Mononuclear cell (primary cell): ENCODE measurements around the gene DRG1. TPM values are rescaled to one million over a fixed set of nuclear protein-coding genes. Genes with fewer than 3 reads are reported as not detected.
"Not testable (repeated sequence)": the region's sequence is repeated elsewhere in the genome, so short reads cannot be mapped to it uniquely, and the experiment has no call there.

Experiments
- H3K27me3 ChIP-seq: 2 replicates; pipeline ENCODE4 v1.6.0; 2011; ENCODE audit warnings: low read length, control low read depth; ENCODE audit not compliant: insufficient read depth
- H3K4me1 ChIP-seq: 2 replicates; pipeline ENCODE4 v1.5.1; 2011; ENCODE audit warnings: mild to moderate bottlenecking, low read length, control low read depth; ENCODE audit not compliant: insufficient read depth
- H3K4me3 ChIP-seq: 2 replicates; pipeline ENCODE4 v1.5.1; 2011; ENCODE audit warnings: mild to moderate bottlenecking, low read length, moderate library complexity
- H3K9me3 ChIP-seq: 2 replicates; pipeline ENCODE4 v1.5.1; 2011; ENCODE audit warnings: low read depth, mild to moderate bottlenecking, control low read depth, low read length
- total RNA-seq: library from RNA; depleted of rRNA; stranded (reverse); fragments of >200 nt; gene quantifications from one replicate; pipeline ENCODE4 v1.2.3, GENCODE V29; 2012

Gene DRG1, protein sequence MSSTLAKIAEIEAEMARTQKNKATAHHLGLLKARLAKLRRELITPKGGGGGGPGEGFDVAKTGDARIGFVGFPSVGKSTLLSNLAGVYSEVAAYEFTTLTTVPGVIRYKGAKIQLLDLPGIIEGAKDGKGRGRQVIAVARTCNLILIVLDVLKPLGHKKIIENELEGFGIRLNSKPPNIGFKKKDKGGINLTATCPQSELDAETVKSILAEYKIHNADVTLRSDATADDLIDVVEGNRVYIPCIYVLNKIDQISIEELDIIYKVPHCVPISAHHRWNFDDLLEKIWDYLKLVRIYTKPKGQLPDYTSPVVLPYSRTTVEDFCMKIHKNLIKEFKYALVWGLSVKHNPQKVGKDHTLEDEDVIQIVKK
- 48.1 TPM for total RNA-seq

DNA sequence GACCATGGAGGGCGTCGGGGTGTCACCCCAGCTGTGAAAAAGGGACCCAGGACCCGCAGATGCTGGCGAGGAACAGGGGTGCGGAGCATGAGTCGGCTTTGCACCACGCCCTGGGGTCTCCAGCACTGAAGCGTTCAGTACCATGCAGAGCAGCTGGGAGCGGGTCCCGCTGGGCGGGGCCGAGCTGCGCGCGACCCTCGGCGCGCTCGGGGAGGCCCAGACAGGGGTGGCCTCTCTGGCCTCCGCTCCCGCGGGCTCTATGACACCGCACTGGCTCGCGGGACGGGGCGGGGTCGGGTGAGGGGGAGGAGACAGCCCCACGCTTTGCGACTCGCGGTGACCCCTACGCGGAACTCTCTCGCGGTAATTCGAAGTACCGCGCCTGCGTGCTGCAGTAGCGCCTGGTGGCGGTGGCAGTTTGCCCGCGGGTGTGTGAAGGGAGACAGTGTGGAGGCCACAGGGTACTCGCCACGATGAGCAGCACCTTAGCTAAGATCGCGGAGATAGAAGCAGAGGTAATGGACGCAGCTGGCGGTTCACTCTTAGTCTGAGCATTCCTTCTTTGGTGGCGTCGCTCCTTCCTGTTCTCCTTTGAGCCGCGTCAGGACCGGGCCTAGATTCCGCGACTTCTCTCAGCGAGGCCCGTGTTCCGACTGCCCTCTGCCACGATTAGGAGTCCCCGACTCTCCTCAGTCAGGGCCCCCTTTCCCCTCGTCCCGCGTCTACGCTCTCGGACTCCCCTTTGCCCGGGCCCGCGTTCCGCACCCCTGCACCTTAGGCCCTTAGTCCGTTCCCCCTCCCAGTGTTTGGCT lies at the start of gene DRG1:
Gene DRG1 (plus strand): TSS at position 394 of the 812 bp plus-strand sequence. CDS start 80 bp downstream, at position 474.
- Histone ChIP-seq H3K4me3 (peak within 1 kb of the TSS; percentile 65), H3K4me1 (peaks cover 19% of the 10 kb centered on the region), H3K27me3 (no peaks in the 10 kb centered on the region), H3K9me3 (no peaks in the 10 kb centered on the region)

DNA sequence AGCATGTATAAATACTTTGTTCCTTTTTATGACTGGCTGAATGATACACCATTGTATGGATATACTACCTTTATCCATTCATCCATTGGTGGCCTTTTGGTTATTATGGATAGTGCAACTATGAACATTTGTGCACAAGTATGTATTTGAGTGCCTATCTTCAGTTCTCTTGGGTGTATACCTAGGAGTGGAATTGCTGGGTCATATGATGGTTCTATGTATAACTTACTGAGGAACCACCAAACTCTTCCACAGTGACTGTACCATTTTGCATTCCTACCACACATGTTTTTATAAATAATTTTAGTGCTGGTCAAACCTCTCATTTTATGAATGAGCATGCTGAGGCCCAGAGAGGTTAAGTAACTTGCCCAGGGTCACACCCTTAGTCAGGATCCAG lies 49.4 kb upstream of the DRG1 start:
- no peaks in the 10 kb centered on the region for H3K27me3 ChIP-seq
- H3K9me3 ChIP-seq: no peaks in the 10 kb centered on the region
- H3K4me3 ChIP-seq: no peak overlapping the region
- H3K4me1 ChIP-seq: peaks cover 12% of the 10 kb centered on the region

DNA sequence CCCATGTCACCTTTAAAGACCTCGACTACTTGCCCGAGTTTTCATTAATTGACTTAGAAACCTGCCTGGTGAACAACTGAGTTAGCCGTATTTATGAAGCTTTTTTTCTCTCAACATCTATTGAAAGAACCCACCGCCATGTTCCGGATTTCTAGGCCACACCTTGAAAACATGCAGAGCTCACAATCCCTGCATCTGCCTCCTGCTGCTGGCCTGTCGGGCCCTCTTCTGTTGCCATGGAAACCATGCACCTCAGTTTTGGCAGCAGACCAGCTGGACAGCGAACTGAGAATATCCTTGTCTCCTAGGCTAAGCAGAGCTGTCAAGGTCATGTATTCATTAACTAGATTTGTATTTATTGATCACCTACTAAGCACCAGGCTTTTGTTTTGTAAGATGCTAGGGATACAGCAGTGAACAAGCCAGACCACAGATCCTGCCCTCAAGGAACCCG lies 49.0 kb upstream of the DRG1 start:
- H3K27me3 ChIP-seq: no peaks in the 10 kb centered on the region

DNA sequence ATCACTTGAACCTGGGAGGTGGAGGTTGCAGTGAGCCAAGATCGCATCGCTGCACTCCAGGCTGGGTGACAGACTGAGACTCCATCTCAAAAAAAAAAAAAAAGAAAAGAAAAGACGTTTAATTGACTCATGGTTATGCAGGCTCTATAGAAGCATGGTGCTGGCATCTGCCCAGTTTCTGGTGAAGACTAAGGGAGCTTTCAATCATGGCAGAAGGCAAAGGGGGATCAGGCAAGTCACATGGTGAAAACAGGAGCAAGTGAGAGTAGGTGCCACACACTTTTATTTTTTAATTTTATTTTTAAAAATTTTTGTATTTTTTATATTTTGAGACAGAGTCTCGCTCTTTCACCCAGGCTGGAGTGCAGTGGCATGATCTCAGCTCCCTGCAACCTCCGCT lies 44.9 kb upstream of the DRG1 start:
- H3K4me3 ChIP-seq: no peak overlapping the region
- no peaks in the 10 kb centered on the region for H3K27me3 ChIP-seq
- H3K4me1 ChIP-seq: no peaks in the 10 kb centered on the region
- no peaks in the 10 kb centered on the region for H3K9me3 ChIP-seq

More for the DNA sequence above, 49.0 kb upstream of the DRG1 start:
- Histone ChIP-seq H3K4me1 (peaks cover 8% of the 10 kb centered on the region), H3K4me3 (no peak overlapping the region), H3K9me3 (no peaks in the 10 kb centered on the region)

DNA sequence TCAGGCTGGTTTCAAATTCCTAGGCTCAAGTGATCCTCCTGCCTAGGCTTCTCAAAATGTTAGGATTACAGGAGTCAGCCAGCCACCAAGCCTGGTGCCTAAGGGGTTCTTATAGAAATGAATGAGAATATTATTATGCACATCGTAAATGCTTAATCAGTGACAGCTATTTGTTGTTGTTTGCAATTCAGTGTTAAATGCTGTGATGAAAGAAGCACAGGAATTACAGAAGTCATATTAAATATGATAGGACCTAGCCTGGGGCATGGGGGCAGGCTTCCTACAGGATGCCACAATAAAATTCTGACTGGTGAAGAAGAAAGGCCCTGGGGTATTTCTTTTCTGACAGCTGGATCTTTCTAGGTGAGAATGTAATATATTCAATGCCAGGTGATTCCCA lies 39.4 kb upstream of the DRG1 start:
- Histone ChIP-seq H3K27me3 (no peaks in the 10 kb centered on the region), H3K9me3 (no peaks in the 10 kb centered on the region), H3K4me3 (no peak overlapping the region), H3K4me1 (no peaks in the 10 kb centered on the region)

DNA sequence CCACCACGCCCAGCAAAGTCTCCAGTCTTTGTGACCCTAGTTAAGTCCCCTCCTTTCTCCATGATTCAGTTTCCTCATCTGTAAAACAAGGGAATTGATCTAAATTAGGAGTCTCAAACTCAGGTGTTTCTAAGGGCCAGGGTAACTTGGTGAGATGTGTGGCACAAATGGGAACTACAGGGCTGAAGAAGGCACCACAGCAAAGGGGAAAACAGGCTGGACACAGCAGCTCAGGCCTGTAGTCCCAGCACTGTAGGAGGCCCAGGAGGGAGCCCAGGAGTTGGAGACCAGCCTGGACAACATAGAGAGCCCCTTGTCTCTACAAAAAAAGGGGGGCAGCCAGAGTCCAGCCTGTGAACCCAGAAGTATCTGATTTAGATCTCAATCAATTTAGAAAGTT lies 37.7 kb upstream of the DRG1 start:
- no peaks in the 10 kb centered on the region for H3K27me3 ChIP-seq
- H3K4me1 ChIP-seq: no peaks in the 10 kb centered on the region

DNA sequence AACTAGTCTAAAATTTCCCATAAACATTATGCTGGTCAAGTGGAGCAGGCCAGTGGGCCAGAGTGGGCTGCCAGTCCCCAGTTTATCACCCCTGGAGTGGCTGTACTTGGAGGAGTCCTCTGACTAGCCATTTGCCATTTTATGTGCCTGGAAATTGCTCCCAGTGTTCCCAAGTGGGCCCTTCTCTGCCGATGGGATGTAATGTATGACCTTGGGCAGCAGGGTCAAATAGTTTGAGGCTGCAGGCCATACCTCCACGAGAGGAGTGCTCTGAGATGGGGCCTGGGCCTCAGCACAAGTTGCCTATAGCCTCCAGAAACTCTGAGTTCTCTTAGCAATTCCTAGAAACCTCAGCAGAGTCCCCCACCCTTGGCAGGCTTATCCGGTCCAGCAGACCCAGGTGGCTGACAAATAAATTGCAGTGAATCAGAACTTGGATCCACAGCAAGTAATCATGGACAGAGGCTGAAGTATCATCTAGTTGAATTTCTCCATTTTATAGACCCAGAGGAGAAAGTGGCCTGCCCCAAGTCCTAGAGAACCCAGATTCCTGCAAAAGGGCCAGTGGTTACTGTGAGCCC lies 35.4 kb upstream of the DRG1 start:
- no peaks in the 10 kb centered on the region for H3K4me1 ChIP-seq
- no peak overlapping the region for H3K4me3 ChIP-seq
- H3K27me3 ChIP-seq: no peaks in the 10 kb centered on the region
- H3K9me3 ChIP-seq: no peaks in the 10 kb centered on the region

More for the DNA sequence above, 37.7 kb upstream of the DRG1 start:
- Histone ChIP-seq H3K9me3 (no peaks in the 10 kb centered on the region), H3K4me3 (no peak overlapping the region)

DNA sequence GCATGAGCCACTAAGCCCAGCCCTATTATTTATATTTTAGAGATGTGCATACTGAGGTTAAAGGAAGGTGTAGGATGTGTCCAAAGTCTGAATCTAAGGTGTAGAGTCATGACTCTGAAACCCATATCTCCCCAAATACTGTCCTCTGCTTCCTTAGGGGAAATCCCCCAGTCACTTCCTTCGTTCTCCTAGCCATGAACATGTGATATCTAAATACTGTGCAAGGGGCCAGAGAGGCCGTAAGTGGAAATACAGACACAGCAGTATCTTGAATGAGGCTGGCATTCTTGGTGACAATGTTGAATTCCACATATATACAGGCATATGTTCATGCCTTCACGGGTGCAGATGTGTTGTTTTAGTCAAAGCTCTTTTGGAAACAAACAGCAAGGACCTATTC lies 32.0 kb upstream of the DRG1 start:
- Histone ChIP-seq H3K9me3 (no peaks in the 10 kb centered on the region), H3K4me3 (no peak overlapping the region), H3K4me1 (no peaks in the 10 kb centered on the region), H3K27me3 (no peaks in the 10 kb centered on the region)

DNA sequence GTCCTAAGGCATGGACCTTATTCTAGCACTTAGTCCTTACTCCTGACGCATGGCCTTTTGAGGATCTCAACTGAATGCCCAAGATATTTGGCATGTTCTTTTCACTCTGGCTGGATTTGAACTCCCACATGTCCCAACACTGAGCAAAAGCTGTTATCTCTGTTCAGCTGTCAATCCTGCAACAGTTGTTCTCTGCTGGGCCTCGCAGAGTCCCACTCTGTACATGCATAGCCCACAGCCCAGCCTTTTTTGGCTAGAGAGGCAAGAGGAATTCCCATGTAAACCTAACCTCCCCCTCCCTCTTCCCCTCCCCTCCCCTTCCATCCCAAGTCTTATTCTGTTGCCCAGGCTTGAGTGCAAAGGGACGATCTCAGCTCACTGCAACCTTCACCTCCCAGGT lies 21.8 kb upstream of the DRG1 start:
- Histone ChIP-seq H3K9me3 (no peaks in the 10 kb centered on the region), H3K4me3 (no peak overlapping the region), H3K27me3 (no peaks in the 10 kb centered on the region), H3K4me1 (no peaks in the 10 kb centered on the region)

DNA sequence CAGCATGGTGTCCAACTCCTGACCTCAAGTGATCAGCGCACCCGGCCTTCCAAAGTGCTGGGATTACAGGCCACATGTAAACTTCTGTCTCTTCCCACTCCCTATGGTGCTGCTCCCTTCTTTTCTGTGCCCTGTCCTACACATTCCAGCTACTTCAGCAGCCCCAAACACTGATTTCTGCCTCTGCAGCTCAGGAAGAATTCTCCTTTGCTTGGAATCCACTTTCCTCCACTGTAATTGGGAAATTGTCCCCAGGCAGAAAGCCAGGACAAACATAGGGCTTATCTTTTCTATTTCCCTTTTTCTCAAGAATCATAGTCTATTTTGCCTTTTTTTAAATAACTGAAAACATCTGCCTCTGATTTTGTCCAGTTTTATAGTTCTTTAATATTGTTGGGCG lies 21.3 kb upstream of the DRG1 start:
- H3K9me3 ChIP-seq: no peaks in the 10 kb centered on the region
- no peaks in the 10 kb centered on the region for H3K4me1 ChIP-seq
- H3K4me3 ChIP-seq: no peak overlapping the region
- H3K27me3 ChIP-seq: no peaks in the 10 kb centered on the region

DNA sequence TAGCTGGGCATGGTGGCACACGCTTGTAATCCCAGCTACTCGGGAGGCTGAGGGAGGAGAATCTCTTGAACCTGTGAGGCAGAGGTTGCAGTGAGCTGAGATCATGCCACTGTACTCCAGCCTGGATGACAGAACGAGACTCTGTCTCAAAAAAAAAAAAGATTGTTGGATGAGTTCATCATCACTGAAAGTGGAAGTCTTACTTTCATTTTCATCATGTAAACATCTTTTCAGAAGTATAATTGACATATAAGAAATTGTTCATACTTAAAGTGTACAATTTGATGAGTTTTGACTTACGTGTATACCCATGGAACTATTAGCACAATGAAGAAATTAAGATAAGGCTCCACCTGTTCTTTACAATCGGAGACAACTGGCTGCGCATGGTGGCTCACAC lies 20.8 kb upstream of the DRG1 start:
- H3K27me3 ChIP-seq, H3K4me1 ChIP-seq, H3K9me3 ChIP-seq, H3K4me3 ChIP-seq: not testable (repeated sequence)

DNA sequence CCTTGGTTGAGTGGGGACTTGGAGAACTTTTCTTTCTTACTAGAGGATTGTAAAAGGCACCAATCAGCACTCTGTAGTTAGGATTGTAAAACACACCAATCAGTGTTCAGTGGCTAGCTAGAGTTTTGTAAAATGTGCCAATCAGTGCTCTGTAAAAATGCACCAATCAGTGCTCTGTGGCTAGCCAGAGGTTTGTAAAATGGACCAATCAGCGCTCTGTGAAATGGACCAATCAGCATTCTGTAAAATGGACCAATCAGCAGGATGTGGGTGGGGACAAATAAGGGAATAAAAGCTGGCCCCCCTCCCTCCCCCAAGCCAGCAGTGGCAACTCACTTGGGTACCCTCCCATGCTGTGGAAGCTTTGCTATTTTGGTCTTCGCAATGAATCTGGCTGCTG lies 5.5 kb upstream of the DRG1 start:
- peaks cover 3% of the 10 kb centered on the region for H3K4me1 ChIP-seq
- H3K4me3 ChIP-seq: no peak overlapping the region
- H3K27me3 ChIP-seq: no peaks in the 10 kb centered on the region

DNA sequence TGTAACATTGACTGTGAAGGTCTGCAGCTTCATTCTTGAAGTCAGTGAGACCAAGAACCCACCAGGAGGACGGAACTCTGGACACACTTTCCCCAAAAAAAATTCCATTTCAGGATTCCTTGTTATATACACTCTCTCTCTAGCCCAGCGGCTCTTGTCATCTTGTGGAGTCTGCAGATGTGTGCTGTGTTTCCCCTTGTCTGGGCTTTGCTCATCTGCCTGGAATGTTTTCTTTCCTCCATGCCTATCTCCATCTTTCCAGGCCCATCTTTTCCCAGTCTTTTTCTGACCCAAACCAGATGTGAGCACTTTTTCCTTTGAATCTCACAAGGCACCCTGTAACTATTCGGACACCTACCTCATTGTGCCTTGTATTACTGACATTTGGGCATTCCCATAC lies 5.1 kb upstream of the DRG1 start:
- Histone ChIP-seq H3K4me3 (no peak overlapping the region), H3K4me1 (peaks cover 6% of the 10 kb centered on the region), H3K9me3 (no peaks in the 10 kb centered on the region), H3K27me3 (no peaks in the 10 kb centered on the region)

More for the DNA sequence above, 5.5 kb upstream of the DRG1 start:
- no peaks in the 10 kb centered on the region for H3K9me3 ChIP-seq

DNA sequence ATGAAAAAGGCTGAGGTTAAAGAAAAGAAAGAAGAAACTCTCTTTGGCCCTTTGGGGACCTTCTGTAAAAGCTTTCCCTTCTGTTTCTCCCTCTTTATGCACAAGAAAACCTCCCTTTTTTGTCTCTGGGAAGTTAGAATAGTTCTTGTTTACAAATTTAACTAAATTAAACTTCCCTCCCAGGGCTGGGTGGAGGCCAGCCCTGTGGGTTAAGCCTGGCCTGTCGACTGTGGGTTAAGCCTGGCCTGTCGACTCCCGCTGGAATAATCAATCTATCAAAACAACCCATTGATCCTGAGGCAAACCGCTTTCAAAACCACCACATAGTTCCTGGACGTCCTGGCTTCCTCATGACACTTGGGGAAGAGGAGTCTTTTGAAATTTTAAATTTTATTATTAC lies 1.2 kb upstream of the DRG1 start:
- H3K9me3 ChIP-seq: no peaks in the 10 kb centered on the region
- H3K4me1 ChIP-seq: peaks cover 19% of the 10 kb centered on the region
- H3K27me3 ChIP-seq: no peaks in the 10 kb centered on the region
- H3K4me3 ChIP-seq: no peak overlapping the region

DNA sequence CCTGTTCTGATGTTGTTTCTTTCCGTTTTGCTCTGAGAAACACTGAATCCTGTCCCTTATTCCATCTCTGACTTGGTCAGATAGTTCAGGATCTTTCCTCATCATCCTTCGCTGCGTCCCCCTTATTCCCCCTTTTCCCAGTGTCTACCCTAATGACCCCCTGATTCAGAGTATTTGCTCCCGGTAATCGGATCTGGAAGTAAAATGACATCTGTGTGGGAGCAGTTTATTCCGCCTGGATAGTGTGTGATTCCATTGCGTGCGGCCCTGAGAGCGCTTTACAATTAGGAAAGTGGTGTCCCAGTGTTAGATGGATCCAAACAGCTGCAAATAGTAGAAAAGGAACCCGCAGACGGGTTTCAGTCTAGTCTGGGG lies 606 bp downstream of the DRG1 start:
- H3K4me1 ChIP-seq: peaks cover 19% of the 10 kb centered on the region
- H3K27me3 ChIP-seq: no peaks in the 10 kb centered on the region
- H3K9me3 ChIP-seq: no peaks in the 10 kb centered on the region
- peak overlapping the region; percentile 65 for H3K4me3 ChIP-seq
